Endothelial cell (in vitro differentiated cells): ENCODE measurements around the gene CCDC63. TPM values are rescaled to one million over a fixed set of nuclear protein-coding genes. Genes with fewer than 3 reads are reported as not detected.
"Not testable (repeated sequence)": the region's sequence is repeated elsewhere in the genome, so short reads cannot be mapped to it uniquely, and the experiment has no call there.

Experiments
- DNase-seq: peaks from one replicate; pipeline ENCODE4 v3.0.0; 2021; ENCODE audit warnings: low spot score
- H3K27ac Mint-ChIP-seq: one replicate; pipeline ENCODE4 v1.8.0; 2021; ENCODE audit warnings: mixed read lengths, inconsistent platforms; ENCODE audit not compliant: unreplicated experiment
- H3K27me3 Mint-ChIP-seq: one replicate; pipeline ENCODE4 v1.8.0; 2021; ENCODE audit warnings: mild to moderate bottlenecking, moderate library complexity, mixed read lengths, inconsistent platforms; ENCODE audit not compliant: unreplicated experiment
- H3K36me3 Mint-ChIP-seq: one replicate; pipeline ENCODE4 v1.8.0; 2021; ENCODE audit warnings: mild to moderate bottlenecking, low read depth, mixed read lengths, inconsistent platforms; ENCODE audit not compliant: unreplicated experiment
- H3K4me1 Mint-ChIP-seq: one replicate; pipeline ENCODE4 v1.8.0; 2021; ENCODE audit warnings: mild to moderate bottlenecking, mixed read lengths, inconsistent platforms; ENCODE audit not compliant: unreplicated experiment
- H3K4me3 Mint-ChIP-seq: one replicate; pipeline ENCODE4 v1.8.0; 2021; ENCODE audit warnings: mild to moderate bottlenecking, mixed read lengths, inconsistent platforms; ENCODE audit not compliant: unreplicated experiment
- H3K9me3 Mint-ChIP-seq: one replicate; pipeline ENCODE4 v1.8.0; 2021; ENCODE audit warnings: mixed read lengths, inconsistent platforms; ENCODE audit not compliant: unreplicated experiment
- CTCF ChIP-seq: fragments of 200-600 bp; sonication (generic); IDR thresholded peaks from one replicate; pipeline ENCODE4 v1.5.0; 2021; ENCODE audit warnings: antibody characterized with exemption; ENCODE audit not compliant: unreplicated experiment
- total RNA-seq: library from RNA; stranded (reverse); fragmentation: NEBNext Ultra II Directional; extraction: Animal tissue kit (Norgen Biotek cat#: 25700); gene quantifications from one replicate; pipeline ENCODE4 v1.2.1, GENCODE V29; 2021; ENCODE audit not compliant: unreplicated experiment

The CCDC63 gene
- total RNA-seq, 1 donor from 2014 or later: 0.36 TPM

- no peaks in the 10 kb centered on the region for H3K36me3 Mint-ChIP-seq
- H3K4me1 Mint-ChIP-seq: no peaks in the 10 kb centered on the region
- no peak overlapping the region for H3K27ac Mint-ChIP-seq
- no peaks in the 10 kb centered on the region for H3K9me3 Mint-ChIP-seq
- peaks cover 4% of the 10 kb centered on the region for H3K27me3 Mint-ChIP-seq
- TF ChIP-seq CTCF: no peak
- no peak overlapping the region for H3K4me3 Mint-ChIP-seq
- DNase-seq: no peak
Observed at GRCh38 chr12:110943373-110943772, 96.6 kb downstream of the CCDC63 start.

- H3K9me3 Mint-ChIP-seq: no peaks in the 10 kb centered on the region
- peaks cover 4% of the 10 kb centered on the region for H3K27me3 Mint-ChIP-seq
- no peaks in the 10 kb centered on the region for H3K36me3 Mint-ChIP-seq
- H3K4me3 Mint-ChIP-seq: no peak overlapping the region
- TF ChIP-seq CTCF: no peak
- H3K4me1 Mint-ChIP-seq: no peaks in the 10 kb centered on the region
- no peak for DNase-seq
- no peak overlapping the region for H3K27ac Mint-ChIP-seq
Observed at GRCh38 chr12:110948041-110948440, 101.3 kb downstream of the CCDC63 start.

- H3K27me3 Mint-ChIP-seq, H3K9me3 Mint-ChIP-seq, H3K4me1 Mint-ChIP-seq, H3K4me3 Mint-ChIP-seq, H3K27ac Mint-ChIP-seq, DNase-seq, H3K36me3 Mint-ChIP-seq: not testable (repeated sequence)
Observed at GRCh38 chr12:110950466-110950865, 103.7 kb downstream of the CCDC63 start.

- not testable (repeated sequence) for H3K27ac Mint-ChIP-seq, H3K4me3 Mint-ChIP-seq, H3K27me3 Mint-ChIP-seq, DNase-seq, H3K9me3 Mint-ChIP-seq, H3K36me3 Mint-ChIP-seq, H3K4me1 Mint-ChIP-seq
Observed at GRCh38 chr12:110950867-110951266, 104.1 kb downstream of the CCDC63 start.

Other genes with a start within 250 kb of the CCDC63 start
- gene TCTN1, start 232.9 kb upstream of the CCDC63 start, total RNA-seq: 24.4 TPM
- 11.9 TPM for gene HVCN1, start 157.9 kb upstream of the CCDC63 start, total RNA-seq
- gene PPP1CC, start 104.1 kb upstream of the CCDC63 start, total RNA-seq: 152 TPM
- not detected for gene MYL2, start 73.6 kb downstream of the CCDC63 start, total RNA-seq
- 0.67 TPM for gene CUX2, start 187.2 kb downstream of the CCDC63 start, total RNA-seq